Measurements from ENCODE around the gene ANKS1A.

ANKS1A gene

DNA sequence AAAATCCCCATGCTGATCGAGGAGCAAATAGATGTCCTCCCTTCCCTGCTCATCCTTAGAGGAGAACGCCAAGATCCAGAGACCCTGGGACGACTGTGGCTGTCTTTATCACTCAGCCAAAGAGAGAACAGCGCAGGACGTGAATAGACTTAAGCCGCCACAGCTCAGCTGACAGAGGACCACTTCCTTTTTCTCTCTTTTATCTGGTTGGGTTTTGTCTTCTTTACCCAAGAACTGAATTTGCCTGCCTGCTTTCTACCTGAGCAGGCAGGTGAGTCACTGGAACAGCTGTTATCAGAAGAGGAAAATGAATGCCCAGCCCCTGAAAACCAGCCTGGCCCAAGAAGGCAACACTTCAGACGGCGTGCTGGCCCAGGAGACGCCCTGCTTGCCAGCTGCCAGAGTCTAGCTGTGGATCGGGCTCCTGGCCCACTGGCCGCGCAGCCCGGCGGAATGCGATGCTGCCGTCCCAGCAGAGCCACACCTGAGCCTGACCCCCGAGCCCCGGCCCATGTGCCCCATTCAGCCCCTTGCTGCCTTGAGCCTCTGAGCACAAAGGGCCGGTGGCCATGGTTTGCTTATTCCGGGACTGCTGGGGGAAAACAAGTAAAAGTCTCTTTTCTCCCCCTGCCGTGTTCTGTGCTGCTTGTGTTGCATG is 169.9 kb downstream of the ANKS1A start:
- no peak for DNase-seq

DNA sequence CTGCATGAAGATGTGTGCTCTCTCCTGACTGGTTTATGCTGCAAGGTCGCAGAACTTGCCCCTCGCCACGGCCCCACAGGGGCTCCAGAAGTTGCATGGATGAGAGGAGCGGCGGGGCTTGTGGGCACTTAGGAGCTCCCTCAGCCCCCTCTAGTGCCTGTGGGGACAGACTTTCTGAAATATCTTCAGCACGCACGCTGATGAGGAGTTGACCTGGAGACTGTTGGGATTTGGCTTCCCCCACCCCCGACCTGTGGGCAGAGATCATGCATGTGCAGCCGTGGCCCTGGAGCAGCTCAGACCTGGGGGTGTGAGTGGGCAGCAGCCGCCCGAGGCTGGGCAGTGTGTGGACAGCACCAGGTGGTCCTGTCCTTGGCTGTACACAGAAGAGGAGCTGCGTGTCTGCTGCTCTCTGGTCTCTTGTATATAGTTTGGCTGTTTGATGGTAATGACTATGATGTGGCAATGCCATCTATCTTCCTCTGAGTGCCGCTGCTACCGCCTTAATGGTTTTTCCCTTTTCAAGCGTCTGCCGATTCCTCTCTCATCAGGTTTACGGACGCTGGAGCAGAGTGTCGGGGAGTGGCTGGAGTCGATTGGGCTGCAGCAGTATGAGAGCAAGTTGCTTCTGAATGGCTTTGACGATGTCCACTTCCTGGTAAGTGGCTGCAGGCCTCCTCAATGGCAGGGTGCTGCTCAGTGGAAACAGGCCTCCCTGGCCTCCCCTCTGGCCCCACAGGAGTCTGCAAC is 170.7 kb downstream of the ANKS1A start:
- DNase-seq = no peak

DNA sequence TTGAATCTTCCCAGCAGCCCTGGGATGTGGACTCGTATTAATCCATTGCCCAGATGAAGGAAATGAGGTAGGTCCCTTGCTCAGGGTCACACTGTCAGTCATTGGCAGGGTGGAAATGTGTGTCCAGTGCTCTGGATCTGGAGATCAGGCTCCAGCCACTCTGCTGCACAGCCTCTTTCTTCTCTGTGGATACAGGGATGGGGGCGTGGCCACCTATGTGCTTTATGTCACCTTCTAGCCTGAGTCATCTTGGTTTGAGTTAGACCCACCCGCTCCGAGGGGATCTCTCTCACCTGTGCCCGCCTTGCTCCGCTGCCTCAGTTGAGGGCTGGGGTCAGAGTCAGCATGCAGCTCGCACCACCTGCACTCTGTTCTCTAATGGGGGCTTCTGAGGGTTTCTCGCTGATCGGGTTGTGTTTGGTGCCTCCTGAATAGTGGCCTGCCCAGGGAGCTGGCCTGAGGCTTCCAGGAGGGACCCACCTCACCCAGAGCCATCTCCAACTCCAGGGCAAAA is 172.1 kb downstream of the ANKS1A start:
- DNase-seq = no peak

DNA sequence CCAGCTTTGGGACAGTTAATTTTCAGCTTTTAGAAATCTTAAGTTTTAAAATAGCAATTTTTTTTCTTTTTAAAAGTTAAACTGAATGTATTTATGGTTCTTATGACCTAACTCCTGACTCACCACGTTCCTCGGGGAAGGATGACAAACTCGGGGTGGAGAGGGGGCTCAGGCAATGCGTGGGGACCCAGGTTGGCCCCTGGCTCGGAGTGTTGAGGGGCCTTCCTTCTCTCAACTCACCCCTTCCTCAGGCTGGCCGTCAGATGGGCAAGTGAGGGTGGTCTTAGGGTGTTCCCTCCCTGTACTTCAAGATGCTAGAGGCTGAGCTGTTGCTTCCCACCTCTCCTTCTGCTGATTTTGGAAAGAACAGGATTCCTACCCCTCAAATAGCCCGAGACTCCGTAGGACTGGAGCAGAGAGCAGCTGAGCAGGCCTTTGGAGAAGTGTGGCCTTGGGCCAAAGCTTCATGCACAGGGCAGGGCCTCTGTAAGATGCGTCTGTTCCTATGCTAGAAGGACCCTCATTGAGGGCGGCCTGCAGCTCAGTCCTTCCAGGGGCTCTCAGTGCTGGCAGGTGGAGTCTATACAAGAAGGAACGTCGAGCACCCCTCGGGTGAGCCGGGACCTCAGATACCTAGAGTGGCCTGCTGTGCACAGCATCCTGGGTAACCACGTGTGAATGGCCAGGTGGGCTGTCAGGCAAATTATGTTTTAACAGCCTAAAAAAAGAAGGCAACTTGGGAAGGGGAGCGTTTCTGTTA is 172.8 kb downstream of the ANKS1A start:
- no peak for DNase-seq

DNA sequence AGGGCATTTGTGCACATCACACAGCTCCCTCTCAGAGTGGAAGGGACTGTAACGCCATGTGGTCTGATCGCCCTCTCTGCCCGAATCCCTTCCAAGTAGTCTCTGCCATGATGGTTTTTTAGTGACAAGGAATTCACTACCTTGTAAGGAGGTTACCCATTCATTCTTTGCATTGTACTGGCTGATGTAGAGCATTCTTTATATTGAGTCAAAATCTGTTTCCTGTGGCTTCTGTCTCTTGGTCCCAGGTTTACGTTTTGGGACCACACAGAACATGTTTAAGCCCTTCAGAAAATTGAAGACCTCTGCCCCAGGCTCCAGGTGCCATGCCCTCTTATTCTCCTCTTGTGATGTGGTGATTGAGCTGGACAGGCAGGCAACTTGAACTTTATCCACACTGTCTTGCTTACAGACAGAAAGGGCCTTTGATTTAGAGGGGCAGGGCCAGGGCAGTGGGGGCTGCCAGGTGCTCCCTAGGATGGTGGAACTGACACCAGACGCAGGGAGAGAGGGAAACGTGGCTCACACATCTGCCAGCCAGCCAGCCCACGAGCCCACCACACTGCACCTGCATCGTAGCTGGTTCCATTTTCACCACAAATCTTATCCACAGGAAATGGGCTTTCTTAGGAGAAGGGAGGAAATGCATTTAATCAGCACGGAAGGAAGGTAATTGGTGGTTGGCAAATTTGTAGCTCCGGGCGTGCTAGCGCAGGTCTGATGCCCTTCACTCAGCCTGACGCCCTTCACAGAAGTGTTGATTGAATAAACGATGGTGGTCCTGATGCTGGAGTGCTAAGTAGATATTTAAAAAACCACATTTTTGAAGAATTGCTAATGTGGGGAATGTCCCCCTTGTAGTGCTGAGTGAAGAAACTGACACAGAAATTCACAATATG is 173.9 kb downstream of the ANKS1A start:
- DNase-seq = no peak

DNA sequence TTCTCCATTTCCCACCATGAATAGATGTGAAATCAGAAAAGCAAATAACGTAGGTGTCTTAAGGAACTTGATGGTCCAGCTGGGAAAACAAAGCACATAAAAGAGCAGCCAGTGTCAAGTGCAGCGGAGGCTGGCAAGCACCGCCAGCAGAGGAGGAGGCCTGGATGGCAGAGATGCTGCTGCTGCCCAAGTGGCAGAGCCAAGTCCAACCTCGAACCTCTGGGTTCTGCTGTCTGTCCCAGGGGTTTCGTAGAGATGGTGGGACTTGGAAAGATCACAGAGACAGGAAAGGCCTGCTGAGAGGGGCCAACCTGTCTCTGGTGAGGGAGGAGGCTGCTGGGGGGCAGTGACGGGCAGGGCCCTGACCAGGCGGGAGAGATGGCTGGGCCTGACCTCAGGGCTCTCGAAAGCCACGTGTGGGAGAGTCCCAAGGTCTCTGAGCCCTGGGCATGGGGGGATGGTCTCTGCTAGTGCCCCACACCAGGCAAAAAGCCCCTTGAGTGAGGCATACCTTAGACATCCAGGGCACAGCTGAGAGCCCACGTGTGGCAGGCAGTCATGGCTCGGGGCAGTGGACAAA is 174.7 kb downstream of the ANKS1A start:
- no peak for DNase-seq

DNA sequence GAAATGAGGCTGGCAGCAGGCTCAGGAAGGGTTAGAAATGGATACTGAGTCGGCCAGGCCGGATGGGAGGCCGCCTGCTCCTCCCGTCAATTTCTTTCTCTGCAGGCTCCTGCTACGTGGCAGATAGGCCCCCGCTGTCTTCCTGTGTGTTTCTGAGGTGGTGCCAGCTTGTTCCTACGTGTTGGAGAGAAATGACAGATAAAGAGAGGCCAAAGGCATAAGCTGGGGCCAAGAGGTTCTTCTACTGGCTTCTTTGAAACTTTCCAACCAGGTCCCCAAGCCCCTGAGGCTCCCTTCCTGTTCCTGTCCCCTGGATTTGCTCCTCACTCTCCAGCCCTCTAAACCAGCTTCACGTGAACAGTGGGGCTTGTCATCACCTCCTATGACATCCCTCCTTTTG is 175.2 kb downstream of the ANKS1A start:
- DNase-seq = no peak

DNA sequence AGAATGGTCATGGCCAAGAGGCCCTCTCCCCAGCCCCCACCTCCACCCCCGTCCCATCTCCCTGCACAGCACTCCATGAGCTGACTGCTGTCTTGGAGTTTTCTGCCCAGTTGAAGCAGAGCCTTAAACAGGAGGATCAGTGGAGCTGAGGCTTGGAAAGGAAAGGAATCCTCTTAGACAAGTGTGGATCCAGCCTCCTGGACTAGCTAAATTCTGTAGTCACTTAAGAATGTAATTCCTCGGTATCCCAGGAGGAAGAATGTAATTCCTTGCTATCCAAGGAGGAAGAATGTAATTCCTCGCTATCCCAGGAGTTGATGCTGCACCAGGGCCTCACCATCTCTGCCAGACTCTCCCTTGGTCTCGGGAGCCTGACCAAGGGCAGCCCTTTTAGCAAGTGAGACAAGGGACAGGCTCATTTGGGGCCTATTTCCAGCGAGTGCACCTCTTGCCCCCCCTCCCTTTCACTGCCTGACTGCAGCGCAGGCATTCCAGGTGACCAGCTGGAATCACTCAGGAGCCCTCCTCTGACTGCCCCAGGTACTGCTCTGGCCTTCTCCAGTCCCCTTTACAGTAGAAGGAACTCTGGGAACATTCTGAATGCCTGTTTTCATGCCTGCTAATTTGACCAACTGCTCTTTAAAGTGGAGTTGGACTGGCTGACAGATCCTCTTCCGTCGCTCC is 175.8 kb downstream of the ANKS1A start:
- DNase-seq = no peak

DNA sequence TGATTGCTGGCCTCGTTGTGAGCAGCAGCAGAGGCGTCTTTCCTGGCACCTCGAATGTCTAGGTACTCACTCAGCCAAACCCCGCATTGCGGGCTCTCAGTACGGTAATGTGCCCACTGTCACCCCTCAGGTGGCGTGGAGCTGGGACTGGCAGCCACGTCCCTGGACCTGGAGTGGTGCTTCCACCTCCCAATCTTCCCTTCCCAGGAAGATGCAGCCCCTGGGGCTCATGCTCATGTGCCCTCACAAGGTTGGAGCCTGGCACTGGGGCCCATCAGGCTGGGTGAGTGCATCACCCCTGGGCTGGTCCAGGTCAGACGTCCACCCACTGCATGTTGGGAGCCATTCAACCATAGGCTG is 176.4 kb downstream of the ANKS1A start:
- DNase-seq = no peak

DNA sequence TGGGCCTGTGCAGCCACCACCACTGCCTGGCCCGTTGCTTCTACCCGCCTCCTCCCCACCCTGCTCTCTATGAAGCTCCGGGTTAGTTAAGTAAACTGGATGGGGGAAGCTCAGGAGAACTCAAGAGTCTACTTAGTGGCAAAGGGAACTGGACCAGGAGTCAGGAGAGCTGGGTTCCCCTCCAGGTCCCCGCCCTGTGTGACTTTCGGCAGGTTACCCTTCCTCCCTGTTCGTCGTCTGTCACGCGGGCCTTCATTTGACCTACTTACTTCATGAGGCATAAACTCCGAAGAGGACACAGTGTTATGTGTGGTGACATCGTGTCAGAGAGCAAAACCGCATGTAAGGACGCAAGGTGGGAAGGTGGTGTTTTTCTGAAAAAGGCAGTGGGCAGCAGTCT is 176.8 kb downstream of the ANKS1A start:
- no peak for DNase-seq

DNA sequence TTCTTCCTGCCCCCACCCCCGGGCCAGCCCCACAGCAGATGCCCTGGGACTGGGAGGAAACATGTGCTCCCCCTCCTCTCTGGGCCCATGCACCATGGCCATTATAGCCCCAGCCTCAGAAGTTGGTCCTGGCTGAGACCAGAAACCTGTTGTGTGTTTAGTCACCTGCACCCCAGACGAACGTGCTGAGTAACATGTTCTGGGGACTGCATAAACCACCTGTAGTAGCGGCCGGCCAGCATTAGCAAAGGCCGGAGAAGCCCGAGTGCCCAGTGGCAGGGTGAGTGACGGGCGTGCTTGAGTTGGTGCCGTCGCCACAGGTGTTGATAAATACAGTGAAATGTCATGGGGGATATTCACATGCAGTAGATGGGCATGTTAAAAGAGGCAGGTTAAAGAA is 178.2 kb downstream of the ANKS1A start:
- DNase-seq = no peak

DNA sequence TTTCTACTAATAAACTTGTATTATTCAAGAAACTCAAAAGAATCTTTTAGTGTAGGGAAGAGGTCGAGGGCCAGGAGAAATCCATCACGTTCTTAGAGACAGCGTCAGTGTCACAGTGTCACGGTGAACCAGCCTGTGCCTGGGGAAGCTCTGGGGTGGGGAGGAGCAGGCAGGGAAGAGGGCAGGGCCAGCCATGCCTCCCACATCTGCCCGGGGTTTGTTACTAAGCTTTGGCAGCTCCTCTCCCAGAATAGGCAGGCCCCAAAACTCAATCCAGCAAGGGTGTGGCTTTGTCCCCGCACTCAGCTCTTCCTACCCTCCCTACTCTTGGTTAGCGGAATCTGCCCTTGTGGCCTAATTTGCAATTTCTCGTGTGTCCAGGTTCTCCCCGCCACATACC is 179.2 kb downstream of the ANKS1A start:
- DNase-seq = no peak

DNA sequence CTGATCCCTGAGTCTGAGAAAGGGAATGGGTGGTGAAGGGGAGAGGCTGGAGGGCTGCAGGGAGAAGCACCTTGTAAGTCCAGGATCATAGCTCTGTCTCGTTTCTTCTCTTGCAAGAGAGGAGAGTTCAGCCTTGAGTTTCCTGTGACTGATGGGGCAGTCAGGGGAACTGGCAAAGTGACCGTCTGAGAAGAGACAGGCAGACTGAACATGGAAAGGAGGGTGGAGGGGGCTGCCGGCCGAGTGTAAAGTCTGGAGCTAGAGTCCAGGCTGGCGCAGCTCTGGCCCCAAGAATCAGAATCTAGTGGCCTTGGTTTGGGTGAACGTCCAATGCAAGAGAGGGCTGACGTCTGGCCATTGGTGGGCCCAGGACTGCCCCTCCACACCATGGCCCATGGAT is 179.6 kb downstream of the ANKS1A start:
- DNase-seq = no peak

DNA sequence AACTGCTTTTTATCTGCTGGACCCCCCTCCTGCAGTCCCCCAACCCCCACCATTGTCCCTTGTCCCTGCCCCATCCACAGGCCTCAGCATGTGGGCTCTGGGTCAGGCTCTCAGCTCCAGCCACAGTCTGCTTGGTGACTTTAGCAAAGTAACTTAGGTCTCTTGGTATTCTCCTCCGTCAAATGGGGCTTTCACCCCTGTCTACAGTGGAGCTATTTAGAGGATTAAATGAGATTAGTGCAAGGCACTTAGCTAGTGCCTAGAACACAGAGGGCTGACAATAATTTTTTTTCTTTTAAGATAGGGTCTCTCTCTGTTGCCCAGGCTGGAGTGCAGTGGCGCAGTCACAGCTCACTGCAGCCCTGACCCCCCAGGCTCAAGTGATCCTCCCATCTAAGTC is 180.2 kb downstream of the ANKS1A start:
- DNase-seq = no peak

DNA sequence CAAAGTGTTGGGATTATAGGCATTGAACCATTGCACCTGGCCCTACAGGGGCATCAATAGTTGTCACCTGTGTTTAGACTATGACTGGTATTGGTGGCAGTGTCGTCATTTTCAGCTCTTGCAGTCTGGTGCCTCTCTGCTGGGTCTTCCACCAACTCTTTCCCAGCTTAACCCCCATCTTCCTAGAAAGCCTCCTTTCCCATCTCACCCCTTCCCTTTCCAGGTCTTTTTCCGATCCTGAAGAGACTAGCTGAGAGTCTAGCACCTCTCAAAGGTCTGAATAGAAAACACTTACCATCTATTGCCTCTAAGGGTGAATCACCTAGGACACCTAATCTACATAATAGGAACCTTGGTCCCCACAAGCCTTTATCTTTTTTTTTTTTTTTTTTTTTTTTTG is 181.1 kb downstream of the ANKS1A start:
- no peak for DNase-seq

DNA sequence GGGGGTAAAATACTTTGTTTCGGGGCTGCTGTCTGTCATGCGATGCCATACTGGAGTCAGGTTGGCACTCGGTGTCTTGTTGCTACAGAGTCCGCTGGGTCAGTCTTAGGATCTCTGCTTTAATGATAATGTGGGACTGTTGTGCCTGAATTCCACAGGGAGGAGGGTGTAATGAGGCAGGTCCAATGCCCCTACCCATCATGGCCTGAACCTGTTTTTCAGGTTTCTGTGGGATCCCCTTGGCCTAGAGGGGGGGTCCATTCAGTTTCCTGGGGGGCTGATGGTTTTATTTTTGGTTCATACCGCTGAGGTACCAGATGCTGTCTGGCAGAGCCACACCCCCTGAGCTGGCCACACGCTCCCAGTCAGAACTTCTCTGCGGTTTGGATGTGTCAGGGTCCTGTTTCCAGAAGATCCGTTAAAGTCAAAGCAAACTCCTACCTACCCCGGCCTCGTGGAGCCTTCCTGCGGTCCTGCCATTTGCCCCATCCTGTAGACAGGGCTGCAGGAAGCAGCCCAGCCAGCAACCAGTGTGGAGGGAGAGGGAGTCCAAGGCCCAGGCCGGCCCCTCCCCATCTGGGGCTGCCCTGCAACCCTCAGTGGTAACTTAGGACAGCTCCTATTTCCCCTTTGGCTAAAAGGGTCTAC is 182.4 kb downstream of the ANKS1A start:
- no peak for DNase-seq

DNA sequence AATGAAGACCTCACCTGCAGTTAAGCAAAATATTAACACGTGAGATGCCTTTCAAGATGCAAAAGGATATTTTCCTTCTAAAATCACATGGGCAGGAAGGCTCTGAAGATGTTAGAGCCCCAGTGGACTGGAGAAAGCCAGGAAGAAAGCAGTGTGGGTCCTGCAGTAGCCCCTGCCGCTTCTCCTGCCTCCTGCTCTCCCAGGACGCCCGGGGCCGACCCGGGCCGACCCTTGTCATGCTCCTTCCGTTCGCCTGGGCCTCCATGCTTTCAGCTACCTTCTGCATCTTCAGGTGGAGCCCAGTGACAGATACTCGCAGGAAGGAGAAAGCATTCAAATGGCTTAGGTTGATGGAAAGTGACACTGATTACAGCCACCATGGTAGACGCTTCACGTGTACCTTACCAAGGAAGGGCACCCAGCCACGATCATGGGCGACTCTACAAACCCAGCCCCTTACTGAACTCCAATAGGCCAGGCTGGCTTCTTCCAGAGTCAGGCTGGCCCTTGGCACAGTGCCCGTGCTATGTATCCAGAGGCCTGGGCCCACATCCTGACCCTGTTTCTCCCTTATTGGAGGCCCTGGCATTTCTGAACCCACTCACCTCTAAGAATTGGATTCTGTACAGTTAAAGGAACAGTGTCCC is 183.1 kb downstream of the ANKS1A start:
- DNase-seq = no peak

DNA sequence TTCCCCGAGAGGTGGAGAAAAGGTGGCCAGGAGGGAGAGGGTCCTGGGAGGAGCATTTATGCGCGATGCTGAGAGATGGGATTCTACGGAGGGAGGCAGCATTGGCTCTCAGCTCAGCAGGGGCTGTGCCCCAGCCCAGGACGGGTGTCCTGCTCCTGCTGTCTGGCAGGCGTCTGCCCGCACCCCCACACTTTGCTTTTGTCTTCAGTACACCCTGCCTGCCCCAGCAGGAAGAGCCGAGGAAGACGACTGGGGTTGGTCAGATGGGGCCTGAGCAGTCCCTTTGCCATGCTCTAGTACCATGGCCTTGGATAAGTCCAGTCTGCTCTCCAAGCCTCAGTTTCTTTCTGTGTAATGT is 183.6 kb downstream of the ANKS1A start:
- no peak for DNase-seq

DNA sequence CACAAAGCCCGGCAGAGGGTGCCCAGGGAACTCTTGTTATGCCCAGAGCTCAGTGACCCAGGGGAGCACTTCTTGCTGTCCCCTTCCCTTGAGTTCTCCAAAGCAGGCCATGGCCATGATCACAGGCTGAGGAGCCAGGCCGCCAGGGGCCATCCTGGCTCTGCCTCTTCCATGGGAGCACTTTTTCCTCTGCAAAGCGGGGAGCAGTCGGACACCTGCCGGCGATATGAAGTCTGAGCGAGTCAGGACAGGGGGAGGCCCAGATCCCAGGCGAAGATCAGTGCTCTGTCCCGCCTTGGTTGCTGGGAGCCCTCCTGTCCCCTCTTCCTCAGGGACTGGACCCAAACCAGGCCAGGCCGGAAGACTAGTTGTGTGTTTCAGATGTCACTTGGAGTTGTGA is 184.2 kb downstream of the ANKS1A start:
- no peak for DNase-seq

DNA sequence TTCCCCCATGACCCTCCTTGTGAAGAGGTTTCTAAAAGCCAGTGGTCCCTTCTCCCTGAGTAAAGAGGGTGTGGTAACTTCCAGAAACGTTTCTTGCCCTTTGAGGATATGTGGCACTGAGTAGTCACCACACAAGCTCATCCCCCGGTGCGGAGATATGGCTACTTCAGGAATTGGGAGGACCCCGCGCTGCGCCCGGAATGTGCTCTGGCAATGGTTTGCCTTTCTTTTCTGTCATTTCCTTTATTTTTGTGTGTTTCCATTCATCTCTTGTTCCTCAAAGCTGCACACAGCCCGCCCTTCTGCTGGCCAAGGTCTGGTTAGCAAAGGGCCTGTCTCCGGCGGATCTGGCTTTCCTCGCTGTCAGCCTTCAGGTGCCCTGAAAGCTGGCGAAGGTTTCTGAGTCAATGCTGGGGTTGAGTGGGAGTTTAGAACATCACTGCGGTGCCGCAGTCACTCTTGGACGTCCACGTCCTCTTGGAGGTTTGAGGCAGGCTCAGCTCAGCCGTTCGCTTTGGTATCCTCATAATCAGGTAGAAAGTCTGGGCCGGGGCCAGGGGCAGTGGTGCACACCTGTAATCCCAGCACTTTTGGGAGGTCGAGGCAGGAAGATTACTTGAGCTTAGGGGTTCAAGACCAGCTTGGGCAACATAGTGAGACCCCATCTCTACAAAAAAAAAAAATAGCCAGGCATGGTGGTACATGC is 184.9 kb downstream of the ANKS1A start:
- no peak for DNase-seq
